ENCODE measurements around the gene CSGALNACT2.

The CSGALNACT2 gene

DNA sequence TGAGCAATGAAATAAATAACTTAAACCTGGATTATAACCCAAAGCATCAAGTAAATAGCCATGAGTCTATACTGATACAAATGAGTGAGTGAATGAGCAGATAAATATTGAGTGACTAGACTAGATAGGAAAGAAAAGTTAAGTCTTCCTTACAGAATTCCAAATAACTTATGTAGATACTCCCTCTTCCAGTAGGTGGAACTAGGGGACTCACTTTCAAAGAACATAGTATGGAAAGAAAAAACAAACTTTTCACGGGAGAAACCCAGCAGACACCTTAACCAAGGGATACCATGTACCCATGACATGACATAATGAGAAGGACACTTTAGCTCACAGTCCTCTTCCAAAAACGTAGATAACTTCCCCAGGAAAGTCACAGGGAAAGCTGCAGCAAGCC, 32.2 kb downstream of the CSGALNACT2 start:
- H3K79me2 ChIP-seq = no peaks in the 10 kb centered on the region
- H3K4me2 ChIP-seq (ENCODE audit: low read length) = no peak overlapping the region
- no peaks in the 10 kb centered on the region for H3K4me1 ChIP-seq
- H2AFZ ChIP-seq = no peak overlapping the region
- TF ChIP-seq, protein P1, sequence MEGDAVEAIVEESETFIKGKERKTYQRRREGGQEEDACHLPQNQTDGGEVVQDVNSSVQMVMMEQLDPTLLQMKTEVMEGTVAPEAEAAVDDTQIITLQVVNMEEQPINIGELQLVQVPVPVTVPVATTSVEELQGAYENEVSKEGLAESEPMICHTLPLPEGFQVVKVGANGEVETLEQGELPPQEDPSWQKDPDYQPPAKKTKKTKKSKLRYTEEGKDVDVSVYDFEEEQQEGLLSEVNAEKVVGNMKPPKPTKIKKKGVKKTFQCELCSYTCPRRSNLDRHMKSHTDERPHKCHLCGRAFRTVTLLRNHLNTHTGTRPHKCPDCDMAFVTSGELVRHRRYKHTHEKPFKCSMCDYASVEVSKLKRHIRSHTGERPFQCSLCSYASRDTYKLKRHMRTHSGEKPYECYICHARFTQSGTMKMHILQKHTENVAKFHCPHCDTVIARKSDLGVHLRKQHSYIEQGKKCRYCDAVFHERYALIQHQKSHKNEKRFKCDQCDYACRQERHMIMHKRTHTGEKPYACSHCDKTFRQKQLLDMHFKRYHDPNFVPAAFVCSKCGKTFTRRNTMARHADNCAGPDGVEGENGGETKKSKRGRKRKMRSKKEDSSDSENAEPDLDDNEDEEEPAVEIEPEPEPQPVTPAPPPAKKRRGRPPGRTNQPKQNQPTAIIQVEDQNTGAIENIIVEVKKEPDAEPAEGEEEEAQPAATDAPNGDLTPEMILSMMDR (IDR thresholded peaks at IDR 0.05) = peak; percentile 14
- no peak overlapping the region for H3K4me3 ChIP-seq (ENCODE audit: low read depth, low read length)
- no peaks in the 10 kb centered on the region for H3K9me3 ChIP-seq (ENCODE audit: control insufficient read depth, low read length)
- H3K27ac ChIP-seq = no peak overlapping the region
- H3K36me3 ChIP-seq (ENCODE audit: control insufficient read depth, insufficient read depth, low read length) = no peaks in the 10 kb centered on the region
- no peak overlapping the region for H3K9ac ChIP-seq
- no peaks in the 10 kb centered on the region for H3K27me3 ChIP-seq (ENCODE audit: control insufficient read depth, insufficient read depth, low read length)

DNA sequence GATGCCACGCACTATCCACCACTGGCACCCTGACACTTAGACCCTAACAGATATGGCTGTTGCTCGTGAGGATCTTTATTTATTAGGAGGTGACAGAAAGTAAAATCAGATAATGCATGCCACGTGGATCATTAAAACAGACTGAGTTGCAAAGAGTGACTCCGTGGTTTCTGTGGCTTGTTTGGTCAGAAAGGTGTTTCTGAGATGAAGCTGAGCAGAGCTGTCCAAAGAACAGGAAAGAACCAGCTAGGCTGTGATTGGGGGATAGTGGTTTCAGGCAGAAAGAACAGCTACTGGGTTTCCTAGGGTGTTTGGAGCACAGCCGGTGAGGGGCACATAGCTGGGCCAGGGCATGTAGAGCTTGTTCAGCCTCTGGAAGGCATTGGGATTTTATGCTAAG, 34.4 kb downstream of the CSGALNACT2 start:
- Histone ChIP-seq H3K27ac (no peak overlapping the region), H3K9me3 (ENCODE audit: control insufficient read depth, low read length) (no peaks in the 10 kb centered on the region), H3K9ac (no peak overlapping the region), H3K4me1 (no peaks in the 10 kb centered on the region), H3K36me3 (ENCODE audit: control insufficient read depth, insufficient read depth, low read length) (no peaks in the 10 kb centered on the region), H2AFZ (no peak overlapping the region), H3K27me3 (ENCODE audit: control insufficient read depth, insufficient read depth, low read length) (no peaks in the 10 kb centered on the region), H3K79me2 (no peaks in the 10 kb centered on the region), H3K4me2 (ENCODE audit: low read length) (no peak overlapping the region), H3K4me3 (ENCODE audit: low read depth, low read length) (no peak overlapping the region)
- TF ChIP-seq, protein P1 (IDR thresholded peaks at IDR 0.05) = no peak

DNA sequence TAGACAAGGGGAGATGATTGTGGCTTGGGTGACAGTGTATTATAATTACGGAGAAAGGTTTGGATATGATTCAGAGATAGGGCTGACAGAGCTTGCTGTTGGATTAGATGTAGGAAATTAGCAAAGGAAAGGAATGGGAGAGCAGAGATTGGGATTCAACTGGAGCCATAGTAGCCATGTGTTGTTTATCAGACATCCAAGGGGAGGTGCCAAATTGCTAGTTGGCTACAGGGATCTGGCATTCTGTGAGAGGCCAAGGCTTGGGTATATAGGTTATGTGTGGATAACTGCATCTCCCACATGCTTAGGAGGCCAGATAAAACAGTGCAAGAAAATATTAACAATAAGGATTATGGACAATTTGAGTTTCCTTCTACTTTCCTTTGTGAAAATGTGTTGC, 34.9 kb downstream of the CSGALNACT2 start:
- Histone ChIP-seq H3K4me3 (ENCODE audit: low read depth, low read length) (no peak overlapping the region), H3K36me3 (ENCODE audit: control insufficient read depth, insufficient read depth, low read length) (no peaks in the 10 kb centered on the region), H3K9ac (no peak overlapping the region), H3K4me2 (ENCODE audit: low read length) (no peak overlapping the region), H2AFZ (no peak overlapping the region), H3K79me2 (no peaks in the 10 kb centered on the region), H3K4me1 (no peaks in the 10 kb centered on the region), H3K9me3 (ENCODE audit: control insufficient read depth, low read length) (no peaks in the 10 kb centered on the region), H3K27me3 (ENCODE audit: control insufficient read depth, insufficient read depth, low read length) (no peaks in the 10 kb centered on the region), H3K27ac (no peak overlapping the region)
- TF ChIP-seq, protein P1 (IDR thresholded peaks at IDR 0.05) = no peak

DNA sequence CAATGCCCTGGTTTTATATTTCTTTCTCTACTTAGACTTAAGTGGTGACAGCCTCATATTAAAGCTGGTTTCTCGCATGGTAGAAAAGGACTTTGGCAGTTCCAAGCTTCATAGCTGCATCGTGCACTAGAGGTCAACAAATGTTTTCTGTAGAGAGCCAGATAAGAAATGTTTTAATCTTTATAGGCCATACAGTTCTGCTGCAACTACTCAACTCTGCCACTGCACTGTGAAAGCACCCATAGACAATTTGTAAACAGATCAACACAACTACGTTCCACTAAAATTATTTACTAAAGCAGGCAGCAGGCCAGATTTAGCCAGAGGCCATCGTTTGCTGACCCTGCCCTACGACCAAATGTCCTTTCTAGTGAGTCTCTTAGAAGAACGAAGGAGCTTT, 36.7 kb downstream of the CSGALNACT2 start:
- H3K27ac ChIP-seq = no peak overlapping the region
- no peaks in the 10 kb centered on the region for H3K4me1 ChIP-seq
- H3K9ac ChIP-seq = no peak overlapping the region
- TF ChIP-seq, protein P1 (IDR thresholded peaks at IDR 0.05) = no peak
- H3K4me3 ChIP-seq (ENCODE audit: low read depth, low read length) = no peak overlapping the region
- no peaks in the 10 kb centered on the region for H3K36me3 ChIP-seq (ENCODE audit: control insufficient read depth, insufficient read depth, low read length)
- no peak overlapping the region for H3K4me2 ChIP-seq (ENCODE audit: low read length)
- no peaks in the 10 kb centered on the region for H3K27me3 ChIP-seq (ENCODE audit: control insufficient read depth, insufficient read depth, low read length)
- H3K9me3 ChIP-seq (ENCODE audit: control insufficient read depth, low read length) = no peaks in the 10 kb centered on the region
- H2AFZ ChIP-seq = no peak overlapping the region
- no peaks in the 10 kb centered on the region for H3K79me2 ChIP-seq

DNA sequence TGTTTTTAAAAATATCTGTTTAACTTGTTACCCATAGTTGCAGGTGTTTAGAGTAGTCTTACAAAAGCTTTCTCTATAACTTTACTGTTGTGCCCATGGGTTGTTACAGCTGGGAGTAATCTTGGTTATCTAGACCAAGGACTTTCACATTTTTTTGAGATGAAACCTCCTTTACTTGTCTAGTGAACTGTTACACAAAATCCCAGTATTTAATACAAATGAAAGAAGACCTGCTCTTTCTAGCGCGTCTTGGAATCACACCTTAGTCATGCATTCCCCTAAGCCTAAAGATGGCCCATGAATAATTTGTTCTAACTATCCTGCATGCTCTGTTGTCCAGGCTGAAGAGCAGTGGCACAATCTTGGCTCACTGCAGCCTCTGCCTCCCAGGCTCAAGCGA, 38.0 kb downstream of the CSGALNACT2 start:
- H3K27me3 ChIP-seq (ENCODE audit: control insufficient read depth, insufficient read depth, low read length) = no peaks in the 10 kb centered on the region
- no peak overlapping the region for H3K4me3 ChIP-seq (ENCODE audit: low read depth, low read length)
- no peaks in the 10 kb centered on the region for H3K79me2 ChIP-seq
- no peak overlapping the region for H3K9ac ChIP-seq
- H2AFZ ChIP-seq = no peak overlapping the region
- no peak overlapping the region for H3K27ac ChIP-seq
- H3K36me3 ChIP-seq (ENCODE audit: control insufficient read depth, insufficient read depth, low read length) = no peaks in the 10 kb centered on the region
- TF ChIP-seq, protein P1 (IDR thresholded peaks at IDR 0.05) = no peak
- H3K4me2 ChIP-seq (ENCODE audit: low read length) = no peak overlapping the region
- no peaks in the 10 kb centered on the region for H3K4me1 ChIP-seq
- no peaks in the 10 kb centered on the region for H3K9me3 ChIP-seq (ENCODE audit: control insufficient read depth, low read length)
